NCI-H1105 treated with DMSO at 0.1 percent for 48 hours (cell line): ENCODE results near the gene MCM3AP.

Source experiments
- DNase-seq: peaks from one replicate; lab custom pipeline; 2025; lab: John Stamatoyannopoulos, UW

Gene MCM3AP

DNA sequence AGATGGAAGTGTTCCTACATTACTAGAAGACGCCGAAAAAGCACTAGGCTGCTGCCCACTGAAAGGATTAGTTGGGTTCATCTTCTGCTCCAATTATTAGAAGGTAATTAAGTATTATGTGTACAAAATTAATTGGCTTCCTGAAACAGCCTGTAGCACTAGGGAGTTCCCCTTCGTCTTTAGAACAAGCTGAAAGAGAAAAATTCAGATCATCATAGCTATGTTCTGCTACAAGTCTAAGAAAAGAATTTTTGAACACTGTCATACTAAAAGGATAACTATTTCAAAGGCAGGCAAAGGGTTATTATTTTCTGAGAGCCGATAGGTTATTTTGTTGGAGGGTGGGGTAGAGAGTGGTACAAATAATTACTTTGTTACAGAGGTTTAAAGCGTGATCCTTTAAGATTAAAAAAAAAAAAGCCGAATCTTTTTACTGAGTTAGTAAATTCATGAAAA is at the start of gene MCM3AP:
TSS of gene MCM3AP (minus strand) at position 406 of the 456 bp plus-strand sequence. CDS start at position 81, 325 bp downstream.
- no peak for DNase-seq

DNA sequence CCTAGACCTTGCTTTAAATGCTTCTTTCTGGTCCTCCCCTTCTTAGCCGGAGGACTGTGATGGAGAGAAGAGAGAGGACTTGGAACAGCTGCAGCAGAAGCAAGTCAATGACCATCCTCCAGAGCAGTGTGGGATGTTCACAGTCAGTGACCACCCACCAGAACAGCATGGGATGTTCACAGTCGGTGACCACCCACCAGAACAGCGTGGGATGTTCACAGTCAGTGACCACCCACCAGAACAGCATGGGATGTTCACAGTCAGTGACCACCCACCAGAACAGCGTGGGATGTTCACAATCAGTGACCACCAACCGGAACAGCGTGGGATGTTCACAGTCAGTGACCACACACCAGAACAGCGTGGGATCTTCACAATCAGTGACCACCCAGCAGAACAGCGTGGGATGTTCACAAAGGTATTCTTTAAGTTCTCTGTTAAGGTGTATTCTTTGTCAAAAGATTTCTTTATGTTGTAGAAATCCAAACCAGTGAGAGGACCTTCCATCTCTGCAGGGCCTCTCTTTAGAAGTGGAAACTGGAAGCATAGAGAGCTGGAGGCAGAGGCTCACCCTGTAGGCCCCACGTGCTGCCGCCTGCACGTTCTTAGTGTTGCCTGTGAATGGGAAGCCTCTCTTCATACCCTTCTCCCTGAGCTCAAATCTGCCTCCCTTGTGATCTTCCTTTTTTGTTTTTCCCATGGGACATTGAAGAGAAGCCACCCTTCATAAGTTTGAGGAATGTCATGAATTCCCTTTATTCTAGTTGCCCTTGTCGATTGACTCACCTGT is 49.1 kb upstream of the MCM3AP start:
- no peak for DNase-seq

DNA sequence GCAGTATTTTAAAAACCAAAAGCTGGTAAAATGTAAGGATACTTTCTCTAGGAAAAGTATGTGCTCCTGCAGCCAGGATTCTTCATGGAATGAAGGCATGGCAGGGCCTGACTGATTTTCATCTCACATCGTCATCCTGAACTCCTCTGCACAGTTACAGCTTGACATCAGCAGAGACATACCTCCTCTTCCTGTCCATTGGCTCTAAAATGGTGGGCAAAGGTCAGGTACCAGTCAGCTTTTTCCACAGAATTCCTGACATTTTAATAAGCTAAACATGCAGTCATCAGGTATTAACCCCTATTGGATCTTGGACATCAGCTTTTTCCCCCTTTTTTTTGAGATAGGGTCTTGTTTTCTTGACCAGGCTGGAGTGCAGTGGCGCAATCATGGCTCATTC is 44.4 kb upstream of the MCM3AP start:
- DNase-seq, result no peak

DNA sequence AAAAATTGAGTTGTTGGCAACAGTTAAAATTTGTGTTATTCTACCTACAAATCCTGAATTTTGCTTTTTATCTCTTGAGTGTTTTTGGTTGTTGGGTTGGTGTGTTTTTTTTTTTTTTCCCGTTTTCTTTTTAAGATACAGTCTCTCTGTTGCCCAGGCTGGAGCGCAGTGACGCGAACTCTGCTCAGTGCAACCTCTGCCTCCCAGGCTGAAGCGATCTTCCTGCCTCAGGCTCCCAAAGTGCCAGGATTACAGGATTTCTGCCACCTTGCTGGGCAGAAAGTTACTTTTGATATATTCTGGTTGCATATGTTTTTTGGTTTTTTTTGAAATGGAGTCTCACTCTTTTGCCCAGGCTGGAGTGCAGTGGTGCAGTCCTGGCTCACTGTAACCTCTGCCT is 42.7 kb upstream of the MCM3AP start:
- DNase-seq, result no peak

DNA sequence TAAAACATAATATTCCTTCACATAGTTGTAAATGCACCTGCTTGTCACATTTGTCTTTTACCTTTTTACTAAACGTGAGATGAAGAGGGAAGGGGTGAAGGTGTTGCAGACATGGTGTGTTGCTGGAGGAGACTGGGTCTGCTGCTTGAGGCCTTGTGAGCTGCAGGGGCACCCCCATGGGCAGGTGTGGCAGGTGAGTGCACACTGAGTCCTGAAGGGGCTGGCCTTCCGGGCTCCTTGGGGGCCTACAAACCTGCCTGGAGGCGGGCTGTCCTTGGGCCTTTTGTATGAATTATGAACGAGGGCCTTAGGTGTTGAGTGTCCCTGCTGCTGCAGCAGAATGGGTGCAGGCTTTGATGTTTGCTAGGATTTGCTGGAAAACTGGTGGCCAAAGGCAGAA is 42.3 kb upstream of the MCM3AP start:
- DNase-seq, result no peak

DNA sequence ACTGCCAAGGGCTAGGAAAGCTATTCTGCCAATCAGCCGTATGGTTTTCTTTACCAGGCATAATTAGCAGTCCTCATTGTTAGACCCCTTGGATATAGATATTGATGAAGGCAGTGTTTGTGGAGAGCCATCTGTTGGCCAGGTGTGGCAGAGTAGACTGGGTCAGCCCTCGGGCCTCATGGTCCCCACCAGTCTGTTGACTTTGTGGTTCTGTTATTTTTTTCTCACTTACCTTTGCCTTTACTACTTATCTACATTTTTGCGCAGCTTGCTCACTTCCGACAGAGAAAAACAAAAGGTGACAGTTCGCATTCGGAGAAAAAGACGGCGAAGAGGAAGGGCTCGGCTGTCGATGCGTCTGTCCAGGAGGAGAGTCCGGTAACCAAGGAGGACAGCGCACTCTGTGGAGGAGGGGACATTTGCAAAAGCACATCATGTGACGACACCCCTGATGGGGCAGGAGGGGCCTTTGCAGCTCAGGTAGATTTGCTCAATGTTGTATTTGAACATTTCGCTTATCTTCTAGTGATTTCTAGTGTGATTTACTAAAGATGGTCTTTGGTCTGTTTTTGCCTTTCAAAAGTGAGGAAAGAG is 40.8 kb upstream of the MCM3AP start:
- peak; percentile 17 for DNase-seq

DNA sequence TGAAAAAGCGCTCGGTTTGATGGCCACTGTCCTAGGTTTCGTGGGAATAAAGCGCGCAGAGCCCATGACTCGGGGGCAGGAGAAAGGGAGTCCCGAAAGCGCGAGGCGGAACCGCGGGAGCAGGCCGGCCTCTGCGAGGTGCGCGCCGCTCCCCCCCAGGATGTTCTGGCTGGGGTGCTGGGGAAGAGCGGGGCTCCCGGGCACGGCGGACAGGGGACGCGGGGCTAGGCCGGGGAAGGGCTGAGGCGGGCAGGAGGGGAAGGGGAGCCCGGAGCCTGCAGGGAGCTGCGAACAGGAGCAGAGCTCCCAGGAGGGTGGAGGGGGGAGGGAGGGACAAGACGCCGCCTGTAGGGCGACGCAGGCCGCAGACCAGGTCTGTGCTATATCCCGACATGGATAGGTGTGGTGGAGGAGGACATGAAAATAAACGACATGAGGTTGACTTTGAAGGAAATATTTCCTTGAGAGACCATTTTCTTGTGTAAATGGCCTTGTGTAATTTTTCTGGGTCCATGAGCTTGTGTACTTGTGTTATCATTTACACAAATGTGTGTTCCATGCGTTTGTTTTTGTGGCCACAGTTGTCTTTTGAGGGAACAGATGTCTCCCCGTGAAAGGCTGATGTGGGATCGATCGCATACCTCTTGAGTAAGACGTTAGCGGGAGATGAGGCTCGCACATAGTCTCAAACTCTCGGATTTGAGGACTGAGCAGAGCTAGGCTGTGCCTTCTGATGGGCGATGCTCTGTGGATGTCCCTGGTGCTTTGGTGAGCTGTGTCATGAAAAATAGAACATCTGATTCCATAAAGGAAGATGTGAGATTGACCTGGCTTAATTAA is 39.9 kb upstream of the MCM3AP start:
- DNase-seq, result peak; percentile 48

DNA sequence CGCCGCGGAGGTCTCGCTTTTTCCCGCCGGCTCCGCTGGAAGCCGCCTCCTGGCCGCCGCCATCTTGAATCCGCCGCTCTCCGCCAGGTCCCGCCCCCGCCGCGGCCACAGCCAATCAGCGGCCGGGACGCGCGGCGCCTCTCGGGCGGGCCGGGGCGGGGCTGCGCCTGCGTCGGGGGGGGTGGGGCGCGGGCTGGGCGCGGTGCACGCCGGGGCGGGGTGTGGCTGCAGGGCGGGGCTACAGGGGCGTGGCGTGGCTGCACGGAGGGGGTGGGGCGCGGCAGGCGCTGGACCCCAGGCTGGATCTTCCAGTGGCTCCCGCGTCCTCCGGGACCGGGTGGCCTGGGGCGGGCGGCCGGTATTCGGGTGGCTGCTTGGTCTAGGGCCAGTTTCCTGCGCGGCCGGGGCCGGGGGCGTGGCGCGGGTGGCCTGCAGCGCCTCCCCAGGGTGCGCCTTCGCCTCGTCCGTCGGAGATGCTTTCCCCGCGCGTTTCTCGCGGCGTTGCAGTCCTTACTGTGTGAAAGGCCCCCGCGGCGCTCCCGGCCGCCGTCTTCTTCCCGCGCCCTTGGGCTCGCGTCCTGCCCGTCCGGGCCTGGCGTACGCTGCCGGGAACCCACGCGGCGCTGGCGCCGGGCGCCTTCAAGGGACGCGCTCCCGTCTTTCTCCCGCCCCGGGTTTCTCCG is 39.1 kb upstream of the MCM3AP start:
- DNase-seq, result peak; percentile 75

DNA sequence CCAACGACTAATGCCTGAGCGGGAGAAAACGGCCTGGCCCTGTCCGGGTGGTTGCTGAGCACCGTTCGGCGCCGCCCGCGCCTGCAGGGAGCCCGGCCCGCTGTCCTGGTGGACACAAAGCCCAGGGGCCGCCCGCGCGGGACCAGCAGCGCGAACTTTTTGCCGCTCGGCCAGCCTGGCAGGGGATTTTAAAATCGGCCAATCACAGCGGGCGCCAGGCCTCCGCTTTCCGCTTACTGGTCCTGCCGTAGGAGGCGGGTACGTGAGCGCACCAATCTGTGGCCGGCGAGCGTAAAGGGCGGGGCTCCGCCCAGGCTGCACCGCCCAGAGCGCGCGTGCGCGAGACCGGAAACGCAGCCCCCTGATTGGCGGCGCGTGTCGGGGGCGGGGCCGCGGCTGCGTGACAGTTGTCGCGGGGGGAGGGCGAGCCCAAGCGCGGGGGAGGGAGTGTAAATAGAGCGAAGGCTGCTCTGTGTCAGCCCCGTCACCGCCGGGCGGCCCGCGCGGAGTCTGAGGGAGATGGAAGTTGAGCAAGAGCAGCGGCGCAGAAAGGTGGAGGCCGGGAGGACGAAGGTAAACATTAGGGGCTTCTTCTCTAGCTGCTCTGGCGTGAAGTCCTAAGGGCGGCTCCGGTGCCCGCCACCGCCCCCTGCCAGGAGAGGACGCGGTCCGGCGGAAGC is 38.4 kb upstream of the MCM3AP start, which contains the start of the genes C21orf58 and PCNT:
TSS of gene C21orf58 (minus strand) at position 161 of the 680 bp plus-strand sequence. CDS start 1,132 bp downstream, outside the sequence.
TSS of gene PCNT (plus strand) at position 447 of the 680 bp plus-strand sequence. CDS start at position 520, 73 bp downstream.
- DNase-seq, result peak; percentile 96

DNA sequence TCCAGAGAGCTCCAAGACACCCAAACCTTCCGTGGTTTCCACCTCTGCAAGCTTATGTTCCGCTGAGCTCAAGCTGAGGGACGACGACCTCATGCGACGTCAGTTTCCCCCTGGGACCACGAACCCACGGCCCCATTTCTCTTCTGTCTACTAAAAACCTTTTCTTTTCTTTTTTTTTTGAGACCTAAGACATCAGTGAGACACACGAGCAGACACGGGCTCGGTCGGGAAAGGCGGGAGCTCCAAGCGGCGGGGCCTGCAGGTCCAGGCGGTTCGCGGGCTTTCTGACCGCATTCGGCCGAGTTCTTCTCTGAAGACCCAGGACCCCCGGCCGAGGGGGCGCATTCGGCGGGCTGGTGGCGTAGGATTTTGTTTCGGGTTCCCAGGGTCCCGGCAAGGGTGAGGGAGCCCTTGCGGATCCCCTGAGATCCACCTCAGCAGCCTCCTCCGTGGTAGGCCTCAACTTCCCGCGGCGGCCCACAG is 37.9 kb upstream of the MCM3AP start:
- DNase-seq, result peak; percentile 38

DNA sequence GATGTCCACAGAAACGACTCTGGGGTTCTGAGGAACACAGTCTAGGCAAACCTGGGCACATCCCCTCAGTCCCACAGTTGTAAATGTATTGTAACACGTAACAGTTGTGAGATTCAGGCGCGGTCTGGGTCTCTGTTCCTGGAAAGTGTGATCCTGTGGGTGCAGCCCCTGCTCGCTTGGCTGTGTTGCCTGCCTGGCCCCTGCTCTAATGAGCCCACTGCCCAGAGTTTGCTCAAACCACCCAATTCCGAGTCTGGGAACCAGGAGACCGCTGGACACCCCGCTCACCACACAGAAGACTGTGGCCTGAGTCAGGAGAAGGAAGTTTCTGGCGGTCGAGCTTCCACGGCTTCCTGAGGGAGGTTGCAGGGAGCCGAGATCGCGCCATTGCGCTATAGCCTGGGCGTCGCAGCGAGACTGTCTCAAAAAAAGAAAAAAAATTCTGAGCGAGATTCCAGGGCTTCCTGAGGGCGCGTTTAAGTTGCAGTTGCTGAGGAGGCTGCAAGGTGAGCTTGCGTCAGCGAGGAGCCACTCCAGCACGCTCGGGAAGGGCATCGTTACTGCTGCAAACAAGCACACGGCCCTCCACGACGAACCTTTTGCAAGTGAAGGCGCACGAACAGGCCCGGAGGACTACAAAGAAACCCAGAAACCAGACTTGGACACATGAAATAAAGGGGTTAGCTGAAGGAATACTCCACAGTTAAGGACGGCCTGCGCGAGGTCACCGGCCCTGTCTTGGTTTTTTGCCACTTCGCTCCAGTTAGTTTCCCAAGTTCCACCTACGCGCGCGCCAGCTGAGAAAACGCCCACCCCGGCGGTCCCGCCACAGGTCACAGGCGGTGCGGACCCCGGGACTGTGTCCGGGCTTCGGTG is 37.2 kb upstream of the MCM3AP start:
- DNase-seq, result peak; percentile 11

DNA sequence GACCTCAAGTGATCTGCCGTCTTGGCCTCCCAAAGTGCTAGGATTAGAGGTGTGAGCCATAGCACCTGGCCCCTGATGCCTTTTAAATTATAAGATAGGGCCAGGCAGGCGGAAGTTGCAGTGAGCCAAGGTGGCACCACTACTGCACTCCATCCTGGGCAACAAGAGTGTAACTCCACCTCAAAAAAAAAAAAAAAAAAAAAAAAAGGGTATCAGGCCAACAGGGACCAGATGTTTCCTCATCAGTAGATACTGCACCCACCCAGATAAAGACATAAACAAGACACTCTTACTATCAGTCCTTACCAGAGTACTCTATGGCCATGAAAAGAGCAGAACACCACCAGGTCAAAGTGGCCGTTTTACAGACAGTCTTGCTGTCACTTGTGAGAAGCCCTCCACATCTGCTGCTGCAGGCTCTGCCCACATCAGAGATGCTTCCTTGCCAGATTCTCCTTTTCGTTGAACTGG is 35.0 kb upstream of the MCM3AP start:
- DNase-seq, result no peak

DNA sequence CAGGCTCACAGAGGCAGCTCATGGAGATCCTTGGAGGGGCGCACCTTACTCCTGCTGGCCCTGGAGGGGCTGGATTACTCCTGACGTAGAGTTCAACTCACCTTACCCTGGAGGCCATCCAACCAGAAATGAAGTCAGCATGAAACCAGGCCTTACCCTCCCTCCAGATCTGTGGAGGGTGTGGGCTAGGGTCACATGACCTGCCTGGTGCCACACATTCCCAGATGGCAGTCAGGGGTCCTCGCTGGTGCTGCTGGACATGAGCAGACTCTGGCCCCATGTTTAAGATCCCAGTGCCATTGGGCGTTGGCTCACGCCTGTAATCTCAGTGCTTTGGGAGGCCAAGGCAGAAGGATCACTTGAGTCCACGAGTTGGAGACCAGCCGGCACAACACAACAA is 33.8 kb upstream of the MCM3AP start:
- DNase-seq, result no peak

DNA sequence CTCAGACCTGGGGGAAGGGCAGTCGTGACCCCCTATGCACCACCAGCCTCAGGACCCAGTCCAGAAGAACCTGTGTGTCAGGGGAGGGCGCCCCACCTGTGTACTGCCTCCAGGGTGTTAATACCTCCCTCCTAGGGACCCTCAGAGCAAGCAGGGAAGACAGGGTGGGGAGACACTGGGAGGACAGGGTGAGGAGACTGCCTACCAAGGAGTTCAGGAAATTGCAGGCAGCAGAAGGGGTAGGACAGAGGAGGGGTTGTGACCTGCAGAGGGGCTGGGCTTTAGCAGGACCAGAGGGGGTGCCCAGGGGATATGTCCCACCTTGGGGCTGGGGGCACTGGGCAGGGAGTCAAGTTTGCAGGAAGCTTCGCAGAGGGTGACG is 33.0 kb upstream of the MCM3AP start:
- no peak for DNase-seq

DNA sequence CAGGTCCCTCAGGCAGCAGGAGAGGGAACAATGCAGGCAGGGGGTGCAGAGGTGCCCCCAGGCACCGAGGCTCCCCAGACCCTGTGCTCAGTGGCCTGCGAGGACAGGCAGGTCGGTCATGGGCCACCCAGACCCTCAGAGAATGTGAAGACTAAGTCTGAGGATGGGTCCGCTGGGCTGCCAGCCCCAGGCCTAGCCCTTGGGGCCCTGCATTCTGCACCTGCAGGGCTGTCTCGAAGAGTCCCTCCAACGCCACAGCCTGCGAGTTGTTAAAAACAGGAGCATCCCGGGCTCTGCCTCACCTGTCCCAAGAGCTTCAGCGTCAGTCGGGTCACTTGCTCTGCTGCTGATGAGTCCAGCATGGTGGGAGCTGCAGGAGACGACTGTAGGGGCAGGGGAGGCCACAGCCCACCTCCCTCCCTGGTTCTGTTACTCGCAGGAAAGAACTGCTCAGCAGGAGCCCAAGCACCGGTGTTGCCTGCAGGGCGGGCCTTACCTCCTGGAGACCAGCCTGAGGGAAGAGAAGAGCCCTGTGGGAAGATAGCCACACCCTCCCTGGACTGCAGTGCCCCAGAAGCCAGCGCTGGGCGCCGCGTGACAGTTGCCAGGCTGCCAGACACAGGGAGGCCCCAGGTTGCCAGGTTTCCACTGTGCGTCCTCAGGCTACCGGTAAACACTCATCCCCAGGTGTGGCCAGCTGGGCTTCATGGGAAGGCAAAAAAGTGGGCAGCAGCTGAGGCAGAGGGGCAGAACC is 32.5 kb upstream of the MCM3AP start:
- DNase-seq, result no peak

DNA sequence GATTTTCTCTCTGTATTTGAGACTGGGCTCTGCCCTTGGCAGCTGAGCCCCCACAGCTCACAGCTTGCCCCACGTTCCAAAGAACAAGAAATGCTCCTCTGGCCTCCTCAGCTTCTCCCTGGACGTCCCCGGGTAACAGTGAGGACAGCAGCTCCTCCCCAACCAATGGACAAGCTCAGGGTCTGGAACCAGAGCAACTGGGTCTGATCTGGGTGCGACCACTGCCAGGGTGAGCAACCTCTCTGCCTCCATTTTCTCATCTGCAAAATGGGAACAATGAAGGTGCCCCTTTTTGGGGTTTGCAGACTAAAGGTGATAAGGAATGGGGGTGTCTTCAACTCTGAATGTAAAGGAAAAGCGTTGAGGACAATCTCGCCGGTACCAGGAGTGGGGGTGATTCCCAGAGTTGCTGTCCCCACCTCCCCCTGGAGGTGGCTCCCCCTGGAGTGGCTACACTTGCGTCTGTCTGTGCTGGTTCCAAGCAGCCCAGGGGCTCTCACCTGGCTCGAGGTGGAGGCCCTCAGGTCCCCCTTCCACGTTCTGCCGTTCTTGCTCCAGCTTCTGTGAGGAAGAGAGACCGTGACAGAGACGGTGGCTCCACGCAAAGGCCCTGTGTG is 31.4 kb upstream of the MCM3AP start:
- DNase-seq, result no peak

DNA sequence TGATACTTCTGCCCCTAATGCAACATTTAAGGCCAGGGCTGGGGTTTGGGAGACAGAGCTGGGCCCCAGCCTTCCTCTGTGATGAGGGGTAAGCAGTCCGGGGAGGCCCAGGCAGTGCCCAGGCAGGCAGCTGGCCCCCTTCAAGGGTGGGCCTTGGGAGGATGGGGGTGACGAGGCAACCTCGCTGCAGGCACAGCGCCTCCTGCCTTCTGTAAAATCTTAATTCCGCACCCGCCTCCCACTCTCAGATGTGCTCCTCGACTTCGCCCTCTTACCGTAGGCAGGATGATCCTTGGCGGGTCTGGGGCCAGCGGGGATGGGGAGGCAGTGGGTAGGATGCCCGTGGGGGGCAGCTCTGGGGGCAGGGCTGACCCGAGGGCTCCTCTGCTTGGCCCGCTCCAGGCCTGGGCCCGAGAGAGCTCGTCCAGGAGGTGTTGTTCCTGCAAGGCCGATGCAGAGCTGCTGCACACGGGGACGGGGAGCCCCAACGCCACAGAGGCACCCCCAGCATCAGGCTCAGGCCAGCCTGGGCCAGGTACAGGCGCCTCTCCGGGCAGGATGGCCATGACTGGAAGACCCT is 29.1 kb upstream of the MCM3AP start:
- DNase-seq, result no peak

DNA sequence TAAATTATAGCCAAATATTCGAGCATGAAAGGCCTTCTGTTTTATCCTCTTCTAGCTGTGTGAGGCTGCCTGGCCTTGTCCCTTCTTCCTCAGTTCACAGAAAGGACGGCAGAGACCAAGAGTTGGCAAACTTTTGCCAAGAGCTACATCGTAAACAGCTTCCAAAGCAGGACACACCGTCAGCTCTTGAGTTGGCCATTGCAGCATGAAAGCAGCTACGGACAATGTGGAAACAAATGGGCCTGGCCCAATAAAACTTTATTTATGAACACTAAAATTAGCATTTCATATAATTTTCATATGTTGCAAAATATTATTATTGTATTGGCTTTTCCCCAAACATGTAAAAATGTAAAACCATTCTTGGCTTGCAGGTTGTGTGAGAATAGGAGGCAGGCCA is 27.5 kb upstream of the MCM3AP start:
- no peak for DNase-seq
